Ovary (tissue), 3 donors: Measurements from ENCODE around the gene KRT7.

Experiments used
- EP300 ChIP-seq: sonication (generic); formaldehyde crosslinking; IDR thresholded peaks from one replicate; pipeline ENCODE4 v1.6.1; 2017; ENCODE audit warnings: antibody characterized with exemption
- POLR2A ChIP-seq: fragments of 450-650 bp; IDR thresholded peaks from one replicate; pipeline ENCODE4 v1.6.1; 2017; ENCODE audit warnings: antibody characterized with exemption, mild to moderate bottlenecking, moderate library complexity
- TF ChIP-seq, protein P1 (sequence below), 3 donors: fragments of 450-650 bp in 2 of 3; fragments of 200-600 bp in 1 of 3; IDR thresholded peaks; one replicate each; pipeline versions ENCODE4 v1.5.1 to v1.8.0; 2016 to 2022; ENCODE audit warnings: antibody characterized with exemption in 3 of 3, mild to moderate bottlenecking in 1 of 3
- donor health status: DM: no; HTN: no; CAD: no.

DNA sequence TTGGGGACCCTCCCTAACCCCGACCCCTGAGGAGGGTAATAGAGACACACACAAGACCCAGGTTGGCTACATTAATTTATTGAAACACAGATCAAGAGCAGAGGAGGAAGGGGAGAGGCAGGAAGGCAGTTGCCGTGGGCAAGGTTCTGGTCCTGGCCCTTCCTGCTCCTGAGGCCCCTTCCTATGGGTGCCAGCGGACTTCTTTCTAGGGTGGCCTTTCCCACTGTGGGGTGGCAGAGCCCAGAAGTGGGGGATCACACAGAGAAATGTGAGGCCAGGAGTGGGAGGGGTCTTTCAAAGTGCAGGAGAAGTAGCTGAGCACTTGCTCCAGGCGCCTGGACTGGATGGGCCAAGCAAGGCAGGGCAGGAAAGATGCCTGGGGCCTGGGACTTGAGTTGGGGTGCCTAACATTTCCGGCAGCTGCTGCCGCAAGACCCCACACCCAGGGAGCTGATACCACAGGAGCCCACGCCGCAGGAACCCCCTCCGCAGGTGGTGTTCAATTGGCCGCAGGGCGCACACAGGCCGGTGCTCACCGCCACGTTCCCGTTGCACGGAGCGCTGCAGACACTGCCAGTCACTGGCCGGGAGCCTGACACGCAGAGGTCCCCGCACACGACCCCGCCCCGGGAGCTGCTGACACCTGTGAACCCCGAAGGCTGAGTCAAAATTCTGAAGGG lies 52.9 kb downstream of the KRT7 start:
- TF ChIP-seq, protein P1, sequence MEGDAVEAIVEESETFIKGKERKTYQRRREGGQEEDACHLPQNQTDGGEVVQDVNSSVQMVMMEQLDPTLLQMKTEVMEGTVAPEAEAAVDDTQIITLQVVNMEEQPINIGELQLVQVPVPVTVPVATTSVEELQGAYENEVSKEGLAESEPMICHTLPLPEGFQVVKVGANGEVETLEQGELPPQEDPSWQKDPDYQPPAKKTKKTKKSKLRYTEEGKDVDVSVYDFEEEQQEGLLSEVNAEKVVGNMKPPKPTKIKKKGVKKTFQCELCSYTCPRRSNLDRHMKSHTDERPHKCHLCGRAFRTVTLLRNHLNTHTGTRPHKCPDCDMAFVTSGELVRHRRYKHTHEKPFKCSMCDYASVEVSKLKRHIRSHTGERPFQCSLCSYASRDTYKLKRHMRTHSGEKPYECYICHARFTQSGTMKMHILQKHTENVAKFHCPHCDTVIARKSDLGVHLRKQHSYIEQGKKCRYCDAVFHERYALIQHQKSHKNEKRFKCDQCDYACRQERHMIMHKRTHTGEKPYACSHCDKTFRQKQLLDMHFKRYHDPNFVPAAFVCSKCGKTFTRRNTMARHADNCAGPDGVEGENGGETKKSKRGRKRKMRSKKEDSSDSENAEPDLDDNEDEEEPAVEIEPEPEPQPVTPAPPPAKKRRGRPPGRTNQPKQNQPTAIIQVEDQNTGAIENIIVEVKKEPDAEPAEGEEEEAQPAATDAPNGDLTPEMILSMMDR (IDR thresholded peaks at IDR 0.05): no peak
- TF ChIP-seq POLR2A: no peak
- TF ChIP-seq EP300: no peak
